ENCODE measurements around the gene ARMC12. TPM values are rescaled to one million over a fixed set of nuclear protein-coding genes. Genes with fewer than 3 reads are reported as not detected.

The ARMC12 gene
- total and polyA plus RNA-seq, 2 of the 13 experiments (the other 11 are each of a cell fraction or from before 2014, with no cell fraction given): 1.3 TPM; not detected in 1

DNA sequence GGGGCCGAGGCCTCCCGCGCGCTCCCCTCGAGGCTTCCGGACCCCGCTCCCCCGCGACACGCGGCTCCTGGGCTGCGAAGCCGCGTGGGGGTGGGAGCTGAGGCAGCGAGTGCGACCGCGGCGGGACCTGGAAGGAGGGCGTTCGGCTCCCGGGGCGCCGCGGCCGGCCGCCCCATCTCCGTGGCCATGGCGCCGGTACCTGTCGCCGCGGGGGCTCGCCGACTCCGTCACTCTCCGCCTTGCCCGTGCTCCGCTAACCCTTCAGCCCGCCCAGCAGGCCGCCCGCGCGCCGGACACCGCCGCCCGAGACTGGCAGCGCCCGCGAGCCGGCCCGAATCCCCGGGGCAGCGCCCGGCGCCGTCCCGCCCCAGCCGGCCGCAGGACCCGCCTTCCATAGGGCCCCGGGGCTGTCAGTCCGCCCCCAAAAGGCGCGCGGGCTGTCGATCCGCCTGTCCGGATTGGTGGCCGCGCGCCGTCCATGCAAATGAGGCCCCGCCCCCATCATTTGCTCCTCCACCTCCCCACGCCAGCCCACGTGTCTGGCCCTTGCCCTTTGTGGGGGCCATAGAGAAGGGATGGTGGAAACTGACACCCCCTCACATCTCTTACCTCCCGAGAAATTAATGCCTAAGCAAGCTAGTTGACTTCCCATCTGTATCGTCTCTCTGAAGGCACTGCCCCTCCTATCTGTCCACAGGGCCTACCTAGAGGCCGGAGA, 48.1 kb upstream of the ARMC12 start, which contains the start of gene FKBP5 (continued):
- peak; percentile 85 for TF ChIP-seq KAT8 (CRISPR knock-in tag; IDR thresholded peaks at IDR 0.05)
- TF ChIP-seq ZNF343 (CRISPR knock-in tag; IDR thresholded peaks at IDR 0.05): no peak
- TF ChIP-seq, protein P1, sequence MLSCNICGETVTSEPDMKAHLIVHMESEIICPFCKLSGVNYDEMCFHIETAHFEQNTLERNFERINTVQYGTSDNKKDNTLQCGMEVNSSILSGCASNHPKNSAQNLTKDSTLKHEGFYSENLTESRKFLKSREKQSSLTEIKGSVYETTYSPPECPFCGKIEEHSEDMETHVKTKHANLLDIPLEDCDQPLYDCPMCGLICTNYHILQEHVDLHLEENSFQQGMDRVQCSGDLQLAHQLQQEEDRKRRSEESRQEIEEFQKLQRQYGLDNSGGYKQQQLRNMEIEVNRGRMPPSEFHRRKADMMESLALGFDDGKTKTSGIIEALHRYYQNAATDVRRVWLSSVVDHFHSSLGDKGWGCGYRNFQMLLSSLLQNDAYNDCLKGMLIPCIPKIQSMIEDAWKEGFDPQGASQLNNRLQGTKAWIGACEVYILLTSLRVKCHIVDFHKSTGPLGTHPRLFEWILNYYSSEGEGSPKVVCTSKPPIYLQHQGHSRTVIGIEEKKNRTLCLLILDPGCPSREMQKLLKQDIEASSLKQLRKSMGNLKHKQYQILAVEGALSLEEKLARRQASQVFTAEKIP (CRISPR knock-in tag; IDR thresholded peaks at IDR 0.05; ENCODE audit: borderline replicate concordance): no peak
- TF ChIP-seq ZNF773 (CRISPR knock-in tag; IDR thresholded peaks at IDR 0.05; ENCODE audit: borderline replicate concordance): peak; percentile 20; the same call in 1 of the 2 replicates
- no peak for TF ChIP-seq ZMYM2 (CRISPR knock-in tag; IDR thresholded peaks at IDR 0.05)
- TF ChIP-seq ZBTB38 (CRISPR knock-in tag; IDR thresholded peaks at IDR 0.05): no peak; the same call in 1 of the 2 replicates
- peak; percentile 77; the same call in 1 of the 2 replicates for TF ChIP-seq MTERF4 (CRISPR knock-in tag; IDR thresholded peaks at IDR 0.05)
- peak; percentile 94 for TF ChIP-seq ARNTL (CRISPR knock-in tag; IDR thresholded peaks at IDR 0.05)
- TF ChIP-seq ZBTB20 (CRISPR knock-in tag; IDR thresholded peaks at IDR 0.05; ENCODE audit: borderline replicate concordance, low read depth): no peak
- TF ChIP-seq ZNF362 (CRISPR knock-in tag; IDR thresholded peaks at IDR 0.05; ENCODE audit: borderline replicate concordance): no peak
- TF ChIP-seq ELF4 (CRISPR knock-in tag; IDR thresholded peaks at IDR 0.05; ENCODE audit: borderline replicate concordance): no peak
- no peak for TF ChIP-seq ZEB1 (IDR thresholded peaks at IDR 0.05; ENCODE audit: insufficient replicate concordance, low read depth)
- TF ChIP-seq NFYC (CRISPR knock-in tag; IDR thresholded peaks at IDR 0.05): peak; percentile 91
- TF ChIP-seq ZNF800 (CRISPR knock-in tag; IDR thresholded peaks at IDR 0.05): no peak; the same call in 1 of the 2 replicates
- TF ChIP-seq, protein P2, sequence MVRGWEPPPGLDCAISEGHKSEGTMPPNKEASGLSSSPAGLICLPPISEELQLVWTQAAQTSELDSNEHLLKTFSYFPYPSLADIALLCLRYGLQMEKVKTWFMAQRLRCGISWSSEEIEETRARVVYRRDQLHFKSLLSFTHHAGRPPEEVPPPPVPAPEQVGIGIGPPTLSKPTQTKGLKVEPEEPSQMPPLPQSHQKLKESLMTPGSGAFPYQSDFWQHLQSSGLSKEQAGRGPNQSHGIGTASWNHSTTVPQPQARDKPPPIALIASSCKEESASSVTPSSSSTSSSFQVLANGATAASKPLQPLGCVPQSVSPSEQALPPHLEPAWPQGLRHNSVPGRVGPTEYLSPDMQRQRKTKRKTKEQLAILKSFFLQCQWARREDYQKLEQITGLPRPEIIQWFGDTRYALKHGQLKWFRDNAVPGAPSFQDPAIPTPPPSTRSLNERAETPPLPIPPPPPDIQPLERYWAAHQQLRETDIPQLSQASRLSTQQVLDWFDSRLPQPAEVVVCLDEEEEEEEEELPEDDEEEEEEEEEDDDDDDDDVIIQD (CRISPR knock-in tag; IDR thresholded peaks at IDR 0.05; ENCODE audit: low read depth): 0 out of 2 replicates have a peak, but pooled peaks have one; percentile 15
- TF ChIP-seq ZNF83 (CRISPR knock-in tag; IDR thresholded peaks at IDR 0.05; ENCODE audit: borderline replicate concordance): 0 out of 2 replicates have a peak, but pooled peaks have one; percentile 46
- no peak for TF ChIP-seq MEIS1 (CRISPR knock-in tag; IDR thresholded peaks at IDR 0.05; ENCODE audit: borderline replicate concordance)
- TF ChIP-seq NCOA5 (CRISPR knock-in tag; IDR thresholded peaks at IDR 0.05): no peak
- peak; percentile 41 for TF ChIP-seq NR2C2 (CRISPR knock-in tag; IDR thresholded peaks at IDR 0.05; ENCODE audit: borderline replicate concordance)
- TF ChIP-seq HHEX (CRISPR knock-in tag; IDR thresholded peaks at IDR 0.05): no peak

Data from HepG2 (cell line).